ENCODE data around the gene MAP3K1. TPM values are rescaled to one million over a fixed set of nuclear protein-coding genes. Genes with fewer than 3 reads are reported as not detected.

The MAP3K1 gene
- total RNA-seq, 4 donors from 2014 or later = 22.8 to 35.9 (median 29.9) TPM

DNA sequence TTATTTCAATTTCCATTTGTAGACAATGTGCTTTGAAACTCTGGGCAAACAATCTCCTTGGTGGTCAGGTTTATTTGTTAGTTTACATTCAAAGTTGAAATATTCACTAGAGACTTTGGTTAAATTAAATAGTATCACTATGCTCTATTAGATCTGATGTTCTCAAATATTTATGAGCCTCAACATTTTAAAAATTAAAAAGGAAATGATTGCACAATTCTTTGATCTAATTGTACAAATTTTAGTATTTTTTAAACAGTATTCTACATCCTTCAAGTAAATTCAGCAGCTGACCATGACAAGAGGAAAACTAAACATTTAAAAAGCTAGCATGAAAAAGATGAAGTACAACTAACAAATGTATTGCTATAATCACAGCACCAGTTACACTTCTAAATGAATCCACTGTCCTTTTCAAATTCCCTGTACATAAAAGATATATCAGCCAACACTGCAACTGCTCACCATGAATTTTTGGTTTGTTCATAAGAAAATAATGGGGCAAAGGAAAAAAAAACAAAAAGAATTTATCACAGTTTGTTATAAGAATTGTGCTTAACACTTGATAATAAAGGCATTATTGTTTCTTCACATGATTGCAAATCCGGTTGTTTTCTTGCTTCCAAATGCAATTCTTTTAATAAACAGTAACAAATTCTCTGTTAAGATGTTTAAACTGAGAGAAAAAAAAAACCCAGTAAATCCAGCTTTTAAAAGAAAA is 104.8 kb downstream of the MAP3K1 start:
- Histone ChIP-seq H3K36me3 (peaks cover 0 to 49% (median 12%) of the 10 kb centered on the region in 3 donors), H3K4me1 (no peaks in the 10 kb centered on the region), H3K27me3 (no peaks in the 10 kb centered on the region), H3K9me3 (no peaks in the 10 kb centered on the region), H3K27ac (no peak overlapping the region), H3K4me3 (no peak overlapping the region)
- DNase-seq = no peak
- no peak for TF ChIP-seq POLR2A (IDR thresholded peaks at IDR 0.05)
- TF ChIP-seq, protein P1, sequence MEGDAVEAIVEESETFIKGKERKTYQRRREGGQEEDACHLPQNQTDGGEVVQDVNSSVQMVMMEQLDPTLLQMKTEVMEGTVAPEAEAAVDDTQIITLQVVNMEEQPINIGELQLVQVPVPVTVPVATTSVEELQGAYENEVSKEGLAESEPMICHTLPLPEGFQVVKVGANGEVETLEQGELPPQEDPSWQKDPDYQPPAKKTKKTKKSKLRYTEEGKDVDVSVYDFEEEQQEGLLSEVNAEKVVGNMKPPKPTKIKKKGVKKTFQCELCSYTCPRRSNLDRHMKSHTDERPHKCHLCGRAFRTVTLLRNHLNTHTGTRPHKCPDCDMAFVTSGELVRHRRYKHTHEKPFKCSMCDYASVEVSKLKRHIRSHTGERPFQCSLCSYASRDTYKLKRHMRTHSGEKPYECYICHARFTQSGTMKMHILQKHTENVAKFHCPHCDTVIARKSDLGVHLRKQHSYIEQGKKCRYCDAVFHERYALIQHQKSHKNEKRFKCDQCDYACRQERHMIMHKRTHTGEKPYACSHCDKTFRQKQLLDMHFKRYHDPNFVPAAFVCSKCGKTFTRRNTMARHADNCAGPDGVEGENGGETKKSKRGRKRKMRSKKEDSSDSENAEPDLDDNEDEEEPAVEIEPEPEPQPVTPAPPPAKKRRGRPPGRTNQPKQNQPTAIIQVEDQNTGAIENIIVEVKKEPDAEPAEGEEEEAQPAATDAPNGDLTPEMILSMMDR (IDR thresholded peaks at IDR 0.05) = no peak
- WGBS, 2 donors = 85% methylated on average over 1 of the region's 1 CpG
- intact Hi-C loops (cut with DNase I) = no loop called here

DNA sequence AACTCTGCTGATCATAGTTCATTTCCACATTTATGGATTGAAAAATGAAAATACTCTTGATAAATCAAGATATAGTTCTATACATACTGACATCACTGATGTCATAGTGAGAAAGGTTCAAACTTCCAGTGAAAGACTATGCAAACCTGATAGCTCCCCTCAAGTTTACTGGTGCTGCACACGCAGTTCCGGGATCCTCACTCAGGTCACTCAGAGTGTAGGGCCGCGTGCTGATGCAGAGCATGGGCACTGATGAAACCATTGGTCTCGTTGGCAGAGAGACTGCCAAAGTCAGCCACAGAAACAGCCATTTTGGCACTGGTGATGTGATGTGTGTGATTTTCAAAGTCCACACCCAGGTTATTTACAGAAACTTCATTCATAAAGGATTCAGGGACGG is 107.6 kb downstream of the MAP3K1 start:
- Histone ChIP-seq H3K27ac (no peak overlapping the region), H3K4me3 (no peak overlapping the region), H3K4me1 (no peaks in the 10 kb centered on the region), H3K27me3 (no peaks in the 10 kb centered on the region), H3K36me3 (peaks cover 0 to 78% (median 18%) of the 10 kb centered on the region in 3 donors), H3K9me3 (no peaks in the 10 kb centered on the region)
- no peak for TF ChIP-seq POLR2A (IDR thresholded peaks at IDR 0.05)
- TF ChIP-seq, protein P1 (IDR thresholded peaks at IDR 0.05) = no peak
- no peak for DNase-seq
- 89 to 97% methylated on average over 6 of the region's 6 CpGs for WGBS, 2 donors
- intact Hi-C loops (cut with DNase I) = no loop called here

DNA sequence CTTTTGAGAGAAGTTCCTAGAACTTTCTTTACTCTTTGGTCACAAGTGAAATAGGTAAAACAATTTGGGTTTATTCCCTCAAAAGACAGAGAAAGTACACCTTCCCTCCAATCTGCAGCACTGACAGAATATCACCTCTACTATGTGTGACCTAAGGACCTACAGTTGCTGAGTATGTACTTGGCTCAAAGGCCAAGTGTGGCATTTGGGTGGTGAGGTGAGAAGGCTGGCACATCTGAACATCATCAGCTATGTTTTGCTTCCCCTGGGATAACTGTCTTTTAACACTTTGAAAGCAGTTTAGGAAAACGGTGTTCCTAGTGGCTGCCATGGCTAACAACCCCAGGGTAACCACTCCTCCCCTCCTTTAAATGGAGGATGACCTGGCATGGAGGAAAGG is 119.0 kb downstream of the MAP3K1 start:
- H3K4me3 ChIP-seq = no peak overlapping the region
- no peak overlapping the region for H3K27ac ChIP-seq
- TF ChIP-seq POLR2A (IDR thresholded peaks at IDR 0.05) = no peak
- TF ChIP-seq, protein P1 (IDR thresholded peaks at IDR 0.05) = no peak
- 78 to 88% methylated on average over 1 of the region's 1 CpG for WGBS, 2 donors
- intact Hi-C loops (cut with DNase I) = no loop called here
- no peaks in the 10 kb centered on the region for H3K4me1 ChIP-seq
- no peak for DNase-seq
- peaks cover 0 to 100% (median 15%) of the 10 kb centered on the region in 3 donors for H3K36me3 ChIP-seq
- no peaks in the 10 kb centered on the region for H3K9me3 ChIP-seq
- no peaks in the 10 kb centered on the region for H3K27me3 ChIP-seq

DNA sequence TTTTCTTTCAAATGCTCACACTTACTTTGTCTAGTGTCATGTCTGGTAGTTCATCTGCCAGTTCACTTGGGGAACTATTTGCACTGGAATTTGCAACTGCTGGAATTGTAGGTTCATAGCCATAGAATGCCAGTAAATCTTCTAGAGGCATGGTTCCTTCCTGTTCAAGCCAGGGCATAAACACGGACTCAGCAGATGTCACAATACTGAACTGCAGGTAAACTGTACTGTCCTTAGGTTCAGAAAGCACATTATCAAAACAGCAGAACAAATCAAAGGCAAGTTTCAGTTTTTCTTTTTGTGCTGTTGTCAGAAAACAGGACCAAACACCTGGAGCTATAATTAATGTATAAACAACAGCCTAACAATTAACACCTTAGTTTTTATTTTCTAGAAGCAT is 123.5 kb downstream of the MAP3K1 start:
- TF ChIP-seq, protein P1 (IDR thresholded peaks at IDR 0.05) = no peak
- TF ChIP-seq POLR2A (IDR thresholded peaks at IDR 0.05) = no peak
- Histone ChIP-seq H3K27ac (no peak overlapping the region), H3K4me3 (no peak overlapping the region), H3K27me3 (no peaks in the 10 kb centered on the region), H3K4me1 (no peaks in the 10 kb centered on the region), H3K36me3 (peaks cover 0 to 100% (median 15%) of the 10 kb centered on the region in 3 donors), H3K9me3 (no peaks in the 10 kb centered on the region)
- intact Hi-C loops (cut with DNase I) = no loop called here
- DNase-seq = no peak
- 65 to 75% methylated on average over 1 of the region's 1 CpG for WGBS, 2 donors

DNA sequence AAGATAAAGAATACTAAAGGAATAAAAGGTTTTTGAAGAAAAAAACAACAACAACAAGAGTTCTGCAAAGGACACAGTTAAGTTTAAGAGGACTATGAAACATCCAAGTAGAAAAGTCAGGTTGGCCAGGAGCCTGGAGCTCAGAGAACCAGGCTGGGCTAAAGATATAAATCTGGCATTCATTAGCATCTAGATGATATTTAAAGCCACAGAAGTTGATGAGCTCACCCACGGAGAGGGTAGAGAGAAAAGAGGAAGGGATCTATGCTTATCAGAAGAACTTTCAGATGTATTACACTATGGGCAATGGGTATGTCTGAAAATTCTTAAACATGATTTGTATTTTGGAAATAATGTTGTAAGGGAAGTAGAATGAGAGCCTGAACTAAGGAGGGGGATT is 126.6 kb downstream of the MAP3K1 start:
- H3K27me3 ChIP-seq = no peaks in the 10 kb centered on the region
- TF ChIP-seq, protein P1 (IDR thresholded peaks at IDR 0.05) = no peak
- H3K36me3 ChIP-seq = peaks cover 0 to 100% (median 5%) of the 10 kb centered on the region in 3 donors
- no peak overlapping the region for H3K27ac ChIP-seq
- no peak overlapping the region for H3K4me3 ChIP-seq
- 56 to 62% methylated on average over 1 of the region's 1 CpG for WGBS, 2 donors
- no peaks in the 10 kb centered on the region for H3K4me1 ChIP-seq
- intact Hi-C loops (cut with DNase I) = no loop called here
- no peak for DNase-seq
- H3K9me3 ChIP-seq = no peaks in the 10 kb centered on the region

Other genes with a start within 250 kb of the MAP3K1 start
- gene SETD9, start 94.0 kb downstream of the MAP3K1 start, total RNA-seq = 10 to 100 TPM in 2 of 4 donors, 1 to 10 TPM in 2; 6.2 to 23.8 (median 8.7) TPM
- 10 to 100 TPM; 13.0 to 26.1 (median 25.5) TPM for gene MIER3, start 136.6 kb downstream of the MAP3K1 start, total RNA-seq

All from esophagus squamous epithelium (tissue), 5 donors.